AG09319 (cell line): ENCODE data around the gene JPH3.

Experiments
- DNase-seq: peaks from one replicate; pipeline ENCODE4 v3.0.0-alpha.2; 2010; ENCODE audit warnings: low read depth; ENCODE audit errors: extremely low read depth
- CTCF ChIP-seq: IDR thresholded peaks from 2 replicates; pipeline ENCODE4 v1.5.1; 2011; ENCODE audit warnings: low read depth, mild to moderate bottlenecking, inconsistent platforms, low read length, moderate library complexity

Gene JPH3

GRCh38 chr16:87698241-87698640, 95.9 kb downstream of the JPH3 start:
- DNase-seq, result no peak
- no peak for TF ChIP-seq CTCF

GRCh38 chr16:87698676-87699199, 96.4 kb downstream of the JPH3 start:
- no peak for DNase-seq
- TF ChIP-seq CTCF, result no peak

- DNase-seq, result no peak
- TF ChIP-seq CTCF, result no peak
These were observed 98.2 kb downstream of the JPH3 start for GRCh38 chr16:87700406-87701077.

- TF ChIP-seq CTCF, result no peak
- no peak for DNase-seq
These were observed 98.8 kb downstream of the JPH3 start for GRCh38 chr16:87701078-87701460.

GRCh38 chr16:87701505-87701921, 99.2 kb downstream of the JPH3 start:
- TF ChIP-seq CTCF, result no peak
- no peak for DNase-seq

- no peak for DNase-seq
- TF ChIP-seq CTCF, result peak; percentile 47
These were observed 100.1 kb downstream of the JPH3 start for GRCh38 chr16:87702325-87702811.

- no peak for DNase-seq
- no peak for TF ChIP-seq CTCF
These were observed 100.8 kb downstream of the JPH3 start for GRCh38 chr16:87703071-87703470.
